ENCODE measurements around the gene GPR42.
"Not testable (repeated sequence)": the region's sequence is repeated elsewhere in the genome, so short reads cannot be mapped to it uniquely, and the experiment has no call there.

Gene GPR42

GRCh38 chr19:35354898-35355297, 16.0 kb upstream of the GPR42 start:
- H3K4me3 ChIP-seq, result no peak overlapping the region
- H3K9ac ChIP-seq, result peak overlapping the region in 1 of 11 experiments; percentile 9; a peak in 2 of 22 replicates
- no peaks in the 10 kb centered on the region for H3K9me3 ChIP-seq (replicated peaks in 1 of 11)
- H3K36me3 ChIP-seq, result peaks cover 0 to 20% (median 0%) of the 10 kb centered on the region in 11 experiments; a peak in 5 of 22 replicates
- H3K4me2 ChIP-seq, result peak overlapping the region in 10 of 11 experiments; percentile 2 to 96 (median 68); a peak in 13 of 22 replicates
- no peak overlapping the region for H3K27ac ChIP-seq
- no peaks in the 10 kb centered on the region for H3K27me3 ChIP-seq
- H3K4me1 ChIP-seq, result peaks cover 70 to 93% (median 84%) of the 10 kb centered on the region in 10 experiments
- H4K20me1 ChIP-seq, result no peaks in the 10 kb centered on the region
- no peak for TF ChIP-seq Cebpa-rat (IDR thresholded peaks at IDR 0.05)

- Histone ChIP-seq H3K27ac (peak overlapping the region in 5 of 11 experiments; percentile 13 to 44 (median 32); a peak in 9 of 22 replicates), H3K9ac (peak overlapping the region in 5 of 11 experiments; percentile 18 to 44 (median 26); a peak in 3 of 22 replicates), H3K4me1 (peaks cover 62 to 86% (median 76%) of the 10 kb centered on the region in 10 experiments), H3K4me3 (no peak overlapping the region), H3K4me2 (peak overlapping the region; percentile 40 to 96 (median 68)), H3K9me3 (replicated peaks in 1 of 11) (no peaks in the 10 kb centered on the region), H3K36me3 (peaks cover 0 to 20% (median 0%) of the 10 kb centered on the region in 11 experiments; a peak in 5 of 22 replicates), H3K27me3 (no peaks in the 10 kb centered on the region), H4K20me1 (no peaks in the 10 kb centered on the region)
- TF ChIP-seq Cebpa-rat (IDR thresholded peaks at IDR 0.05), result no peak
These were observed 14.9 kb upstream of the GPR42 start for GRCh38 chr19:35355791-35356460.

GRCh38 chr19:35357867-35358573, 12.8 kb upstream of the GPR42 start, which contains the start of gene FFAR3:
Gene FFAR3 (plus strand): TSS chr19:35358460. CDS start chr19:35358891, 431 bp downstream.
- H3K4me1 ChIP-seq, result peaks cover 48 to 77% (median 66%) of the 10 kb centered on the region in 10 experiments
- H3K27ac ChIP-seq, result peak within 1 kb of the TSS in 9 of 11 experiments; percentile 3 to 57 (median 30); a peak in 11 of 22 replicates
- peaks cover 0 to 20% (median 0%) of the 10 kb centered on the region in 11 experiments; a peak in 5 of 22 replicates for H3K36me3 ChIP-seq
- no peaks in the 10 kb centered on the region for H3K27me3 ChIP-seq
- peak in 10 of 11 experiments; percentile 26 to 90 (median 76); a peak in 14 of 22 replicates for TF ChIP-seq Cebpa-rat (IDR thresholded peaks at IDR 0.05)
- no peaks in the 10 kb centered on the region for H4K20me1 ChIP-seq
- H3K9me3 ChIP-seq (replicated peaks in 1 of 11), result no peaks in the 10 kb centered on the region
- H3K9ac ChIP-seq, result peak within 1 kb of the TSS in 2 of 11 experiments; percentile 5 to 12; a peak in 2 of 22 replicates
- H3K4me2 ChIP-seq, result peak within 1 kb of the TSS; percentile 40 to 96 (median 65)
- H3K4me3 ChIP-seq, result no peak within 1 kb of the TSS

- H3K4me3 ChIP-seq; H3K9me3 ChIP-seq (replicated peaks in 1 of 11); H4K20me1 ChIP-seq; H3K27me3 ChIP-seq; H3K27ac ChIP-seq; H3K9ac ChIP-seq: not testable (repeated sequence)
- peak overlapping the region in 1 of 11 experiments; percentile 20; a peak in 2 of 22 replicates for H3K4me2 ChIP-seq
- peaks cover 0 to 20% (median 0%) of the 10 kb centered on the region in 11 experiments; a peak in 5 of 22 replicates for H3K36me3 ChIP-seq
- H3K4me1 ChIP-seq, result peaks cover 40 to 69% (median 58%) of the 10 kb centered on the region in 10 experiments
These were observed 12.0 kb upstream of the GPR42 start for GRCh38 chr19:35358834-35359233.

GRCh38 chr19:35359395-35359794, 11.5 kb upstream of the GPR42 start:
- not testable (repeated sequence) for H3K9me3 ChIP-seq (replicated peaks in 1 of 11); H3K4me3 ChIP-seq; H3K27me3 ChIP-seq; H3K9ac ChIP-seq; H4K20me1 ChIP-seq; H3K27ac ChIP-seq
- Histone ChIP-seq H3K36me3 (peaks cover 0 to 15% (median 0%) of the 10 kb centered on the region in 11 experiments; a peak in 5 of 22 replicates), H3K4me2 (peak overlapping the region in 3 of 11 experiments; percentile 20 to 33 (median 22); a peak in 3 of 22 replicates), H3K4me1 (peaks cover 39 to 63% (median 52%) of the 10 kb centered on the region in 10 experiments)

- not testable (repeated sequence) for H3K27ac ChIP-seq; H3K4me2 ChIP-seq; H3K9me3 ChIP-seq (replicated peaks in 1 of 11); H3K27me3 ChIP-seq; H3K9ac ChIP-seq; H4K20me1 ChIP-seq; H3K4me3 ChIP-seq; H3K36me3 ChIP-seq
- H3K4me1 ChIP-seq, result peaks cover 35 to 59% (median 47%) of the 10 kb centered on the region in 10 experiments
These were observed 10.8 kb upstream of the GPR42 start for GRCh38 chr19:35360081-35360480.

GRCh38 chr19:35360880-35361420, 9.9 kb upstream of the GPR42 start:
- no peak for TF ChIP-seq Cebpa-rat (IDR thresholded peaks at IDR 0.05)
- no peak overlapping the region for H3K4me3 ChIP-seq
- no peak overlapping the region for H3K9ac ChIP-seq
- peak overlapping the region in 10 of 11 experiments; percentile 16 to 50 (median 32); a peak in 15 of 22 replicates for H3K4me2 ChIP-seq
- no peaks in the 10 kb centered on the region for H3K9me3 ChIP-seq (replicated peaks in 1 of 11)
- peaks cover 26 to 51% (median 39%) of the 10 kb centered on the region in 10 experiments for H3K4me1 ChIP-seq
- H3K27ac ChIP-seq, result no peak overlapping the region
- H3K36me3 ChIP-seq, result no peaks in the 10 kb centered on the region
- no peaks in the 10 kb centered on the region for H3K27me3 ChIP-seq
- H4K20me1 ChIP-seq, result no peaks in the 10 kb centered on the region

GRCh38 chr19:35362261-35363000, 8.4 kb upstream of the GPR42 start:
- no peaks in the 10 kb centered on the region for H3K36me3 ChIP-seq
- H3K4me1 ChIP-seq, result peaks cover 18 to 36% (median 27%) of the 10 kb centered on the region in 10 experiments
- no peak overlapping the region for H3K27ac ChIP-seq
- no peaks in the 10 kb centered on the region for H3K27me3 ChIP-seq
- H3K4me3 ChIP-seq, result no peak overlapping the region
- H4K20me1 ChIP-seq, result no peaks in the 10 kb centered on the region
- no peaks in the 10 kb centered on the region for H3K9me3 ChIP-seq (replicated peaks in 1 of 11)
- H3K9ac ChIP-seq, result no peak overlapping the region
- TF ChIP-seq Cebpa-rat (IDR thresholded peaks at IDR 0.05), result no peak
- H3K4me2 ChIP-seq, result peak overlapping the region in 3 of 11 experiments; percentile 22 to 46 (median 42); a peak in 1 of 22 replicates

Data from BLaER1 treated with 17β-estradiol and CSF1 and Interleukin-3, amounts not matched to agents 10 nM and 100 nM (cell line).